ENCODE results near the gene EFCAB6.

DNA sequence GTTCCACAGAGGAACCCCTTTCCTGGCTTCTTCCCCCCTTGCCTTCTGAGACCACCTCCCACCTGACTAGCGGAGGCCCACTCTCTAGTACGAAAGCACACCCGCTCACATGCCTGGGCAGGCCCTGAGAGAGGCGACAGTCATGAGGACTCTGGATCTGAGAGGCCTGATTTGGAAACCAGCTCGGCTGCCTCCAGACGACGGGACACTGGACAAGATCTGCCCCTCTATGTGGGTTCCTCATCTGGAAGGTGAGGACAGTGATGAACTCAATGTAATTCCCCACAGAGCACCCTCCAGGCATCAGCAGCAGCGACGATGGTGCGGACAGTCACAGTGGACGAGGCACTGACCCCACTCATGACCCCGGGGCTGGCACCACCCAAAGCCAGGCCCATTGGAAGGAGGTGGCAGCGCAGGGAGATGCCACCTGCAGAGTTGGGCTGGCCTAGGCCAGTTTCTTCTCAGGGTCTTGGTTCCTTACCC lies 42.7 kb upstream of the EFCAB6 start:
- no peak for TF ChIP-seq CTCF (IDR thresholded peaks at IDR 0.05)
- TF ChIP-seq POLR2A (IDR thresholded peaks at IDR 0.05): no peak
- no peak for TF ChIP-seq POLR2AphosphoS5 (IDR thresholded peaks at IDR 0.05)
